Measurements from ENCODE around the gene PRSS16.
"Not testable (repeated sequence)": the region's sequence is repeated elsewhere in the genome, so short reads cannot be mapped to it uniquely, and the experiment has no call there.

The PRSS16 gene, protein sequence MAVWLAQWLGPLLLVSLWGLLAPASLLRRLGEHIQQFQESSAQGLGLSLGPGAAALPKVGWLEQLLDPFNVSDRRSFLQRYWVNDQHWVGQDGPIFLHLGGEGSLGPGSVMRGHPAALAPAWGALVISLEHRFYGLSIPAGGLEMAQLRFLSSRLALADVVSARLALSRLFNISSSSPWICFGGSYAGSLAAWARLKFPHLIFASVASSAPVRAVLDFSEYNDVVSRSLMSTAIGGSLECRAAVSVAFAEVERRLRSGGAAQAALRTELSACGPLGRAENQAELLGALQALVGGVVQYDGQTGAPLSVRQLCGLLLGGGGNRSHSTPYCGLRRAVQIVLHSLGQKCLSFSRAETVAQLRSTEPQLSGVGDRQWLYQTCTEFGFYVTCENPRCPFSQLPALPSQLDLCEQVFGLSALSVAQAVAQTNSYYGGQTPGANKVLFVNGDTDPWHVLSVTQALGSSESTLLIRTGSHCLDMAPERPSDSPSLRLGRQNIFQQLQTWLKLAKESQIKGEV

DNA sequence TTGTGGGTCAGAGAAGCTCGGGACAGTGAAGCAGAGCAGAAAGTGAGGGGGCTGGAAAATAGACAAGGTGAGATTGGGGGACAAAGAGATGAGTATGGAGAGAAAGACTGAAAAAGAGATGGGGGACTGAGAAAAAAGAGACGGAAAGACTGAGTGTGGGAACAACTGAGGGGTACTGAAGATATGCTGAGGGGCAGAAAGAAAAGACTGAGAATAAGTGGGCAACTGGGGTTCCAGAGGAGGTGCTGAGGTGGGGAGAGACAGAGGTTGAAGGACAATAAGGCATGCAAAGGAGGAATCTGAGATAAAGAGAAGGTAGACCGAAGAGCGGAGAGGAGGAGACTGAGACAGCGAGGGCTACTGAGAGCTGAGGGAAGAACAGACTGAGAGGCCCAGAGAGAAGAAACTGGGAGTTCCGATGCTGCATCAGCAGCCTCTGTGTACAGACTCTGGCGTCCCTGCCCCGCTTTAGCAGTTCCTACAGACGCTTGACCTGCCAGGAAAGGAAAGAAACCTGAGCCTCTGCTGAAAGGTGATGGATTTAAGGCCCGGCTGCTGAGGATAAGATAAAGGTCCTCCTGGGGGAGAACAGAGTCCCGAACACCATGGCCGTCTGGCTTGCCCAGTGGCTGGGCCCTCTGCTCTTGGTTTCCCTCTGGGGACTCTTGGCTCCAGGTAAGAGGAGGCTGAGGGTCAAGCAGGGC lies at the start of gene PRSS16:
PRSS16 (plus strand) TSS at position 569 of the 704 bp plus-strand sequence; CDS start at position 606, 37 bp downstream.
- DNase-seq: no peak

GRCh38 chr6:27205375-27206278 lies 41.9 kb upstream of the PRSS16 start:
- peak in 1 of 2 donors; percentile 18 for DNase-seq

DNA sequence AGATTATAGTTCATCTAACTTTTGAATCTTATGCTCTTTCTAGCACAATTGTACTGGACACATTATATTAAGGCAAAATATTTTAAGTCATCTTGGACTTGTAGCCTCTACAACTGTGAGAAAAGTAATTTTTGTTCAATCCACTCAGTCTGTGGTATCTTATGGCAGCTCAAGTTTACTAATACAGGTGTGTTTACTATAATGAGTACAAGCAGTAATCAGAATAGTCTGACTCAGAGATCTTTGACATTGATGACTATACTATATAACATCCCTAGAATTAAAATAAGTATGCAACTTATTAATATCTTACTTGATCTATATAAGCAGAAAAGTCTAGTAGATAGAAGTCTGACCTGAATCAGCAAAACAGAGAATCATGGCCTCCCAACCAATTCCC lies 40.7 kb upstream of the PRSS16 start:
- no peak for DNase-seq

DNA sequence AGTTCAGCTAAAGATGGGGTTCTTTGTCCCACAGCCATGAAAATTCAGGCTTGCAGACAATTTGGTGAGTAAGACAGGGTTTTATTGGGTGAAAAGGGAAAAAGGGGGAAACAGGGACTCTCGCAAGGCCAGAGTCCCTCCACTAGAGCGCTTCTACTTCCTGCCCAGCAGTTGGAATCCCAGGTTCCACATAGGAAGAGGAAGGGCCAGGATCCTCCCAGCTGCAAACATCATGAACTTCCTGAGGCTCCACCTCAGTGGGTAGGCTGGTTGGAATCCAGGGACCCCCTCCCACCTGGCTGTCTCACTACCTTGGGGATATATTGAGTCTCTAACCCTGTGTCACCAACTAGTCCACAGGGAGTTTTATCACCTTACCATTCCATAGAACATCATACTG lies 39.5 kb upstream of the PRSS16 start:
- no peak for DNase-seq

DNA sequence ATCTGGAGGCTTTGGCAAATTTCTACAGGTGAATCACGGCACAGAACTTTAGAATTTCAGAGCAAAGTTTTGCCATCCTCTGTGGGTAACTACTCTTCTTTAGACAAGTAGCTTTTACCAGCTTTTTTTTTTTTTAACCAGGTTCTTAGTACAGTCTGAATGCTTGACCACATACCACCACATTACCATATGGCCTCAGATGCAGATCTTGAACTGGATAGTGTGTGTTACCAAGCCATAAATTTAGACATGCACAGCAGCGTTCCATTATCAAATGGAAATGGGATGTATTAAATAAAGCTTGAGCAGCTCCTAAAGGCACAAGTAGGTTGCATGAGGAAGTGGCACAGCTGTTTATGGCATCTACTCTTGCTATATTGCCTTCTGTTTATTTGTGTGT lies 38.3 kb upstream of the PRSS16 start:
- no peak for DNase-seq

DNA sequence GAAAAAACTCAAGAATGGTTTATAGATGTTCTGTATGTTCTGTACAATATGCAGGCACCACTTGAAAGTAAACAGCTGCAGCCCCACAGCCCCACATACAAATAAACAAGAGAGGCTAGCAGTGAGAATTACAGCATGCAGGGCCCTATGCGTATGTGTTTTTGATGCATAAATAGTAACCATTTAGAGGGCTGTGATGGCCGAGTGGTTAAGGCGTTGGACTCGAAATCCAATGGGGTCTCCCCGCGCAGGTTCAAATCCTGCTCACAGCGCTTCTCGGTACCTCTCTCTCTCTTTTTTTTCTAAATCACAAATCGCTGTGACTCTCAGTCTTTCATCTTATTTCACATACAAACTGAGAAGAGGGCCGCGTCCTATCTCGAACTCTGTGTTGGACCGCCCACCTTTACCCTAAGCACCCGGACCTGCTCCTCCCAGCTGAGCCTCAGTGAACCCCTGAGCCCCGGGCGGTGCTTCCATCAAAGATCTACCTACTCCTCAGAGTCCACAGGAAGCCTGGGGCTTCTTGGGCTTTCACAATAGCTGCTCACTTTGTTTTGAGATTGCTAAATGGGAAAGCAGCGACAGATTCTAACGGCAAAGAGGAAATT lies 37.7 kb upstream of the PRSS16 start:
- DNase-seq: no peak

- DNase-seq: peak in 1 of 2 donors; percentile 11
Observed at GRCh38 chr6:27213091-27213517, 34.4 kb upstream of the PRSS16 start.

GRCh38 chr6:27213544-27214125 lies 33.9 kb upstream of the PRSS16 start:
- peak in 1 of 2 donors; percentile 10 for DNase-seq

DNA sequence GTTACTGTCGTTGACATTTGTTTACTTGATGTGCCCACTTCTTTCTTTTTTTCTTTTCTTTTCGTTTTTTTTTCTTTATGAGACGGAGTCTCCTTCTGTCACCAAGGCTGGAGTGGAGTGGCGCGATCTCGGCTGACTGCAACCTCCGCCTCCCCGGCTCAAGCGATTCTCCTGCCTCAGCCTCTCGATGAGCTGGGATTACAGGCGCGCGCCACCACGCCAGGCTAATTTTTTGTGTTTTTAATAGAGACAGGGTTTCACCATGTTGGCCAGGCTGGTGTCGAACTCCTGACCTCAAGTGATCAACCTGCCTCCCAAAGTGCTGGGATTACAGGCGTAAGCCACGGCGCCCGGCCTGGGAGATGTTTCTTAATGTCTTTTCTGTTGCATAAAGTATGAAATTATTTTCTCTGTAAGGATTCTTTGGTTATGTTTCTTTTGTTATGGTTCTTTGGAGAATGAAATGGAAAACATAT lies 33.3 kb upstream of the PRSS16 start:
- DNase-seq: no peak

DNA sequence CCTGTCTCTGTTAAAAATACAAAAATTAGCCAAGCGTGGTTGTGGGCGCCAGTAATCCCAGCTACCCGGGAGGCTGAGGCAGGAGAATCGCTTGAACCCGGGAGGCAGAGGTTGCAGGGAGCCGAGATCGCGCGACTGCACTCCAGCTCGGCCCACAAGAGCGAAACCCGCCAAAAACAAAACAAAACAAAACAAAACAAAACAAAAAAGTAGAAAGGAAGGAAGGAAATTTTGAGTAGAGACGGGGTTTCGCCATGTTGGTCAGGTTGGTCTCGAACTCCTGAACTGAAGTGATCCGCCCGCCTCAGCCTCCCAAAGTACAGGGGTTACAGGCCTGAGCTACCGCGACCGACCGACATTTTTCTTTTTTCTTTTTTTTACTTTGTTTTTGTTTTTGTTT lies 30.6 kb upstream of the PRSS16 start:
- DNase-seq: no peak

GRCh38 chr6:27222971-27223370 lies 24.5 kb upstream of the PRSS16 start:
- DNase-seq: not testable (repeated sequence)

DNA sequence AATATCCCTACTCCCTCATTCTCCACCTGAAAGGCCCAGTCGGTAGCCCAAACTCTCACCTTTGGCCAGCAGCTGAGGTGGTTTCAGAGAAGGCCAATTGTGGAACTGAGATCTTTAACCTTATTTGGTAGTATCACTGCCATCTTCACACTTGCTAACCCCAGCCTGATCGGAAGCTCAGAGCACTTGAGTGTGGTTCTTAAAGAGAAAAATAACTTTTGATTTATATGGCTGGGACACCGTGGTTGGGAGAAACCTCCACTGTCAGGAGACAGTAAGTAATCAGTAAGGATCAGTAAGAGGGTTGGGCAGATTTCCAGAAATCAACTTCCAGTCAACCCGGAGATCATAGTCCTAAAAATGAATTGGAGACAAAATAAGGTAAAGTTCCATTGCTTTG lies 22.8 kb upstream of the PRSS16 start:
- no peak for DNase-seq

DNA sequence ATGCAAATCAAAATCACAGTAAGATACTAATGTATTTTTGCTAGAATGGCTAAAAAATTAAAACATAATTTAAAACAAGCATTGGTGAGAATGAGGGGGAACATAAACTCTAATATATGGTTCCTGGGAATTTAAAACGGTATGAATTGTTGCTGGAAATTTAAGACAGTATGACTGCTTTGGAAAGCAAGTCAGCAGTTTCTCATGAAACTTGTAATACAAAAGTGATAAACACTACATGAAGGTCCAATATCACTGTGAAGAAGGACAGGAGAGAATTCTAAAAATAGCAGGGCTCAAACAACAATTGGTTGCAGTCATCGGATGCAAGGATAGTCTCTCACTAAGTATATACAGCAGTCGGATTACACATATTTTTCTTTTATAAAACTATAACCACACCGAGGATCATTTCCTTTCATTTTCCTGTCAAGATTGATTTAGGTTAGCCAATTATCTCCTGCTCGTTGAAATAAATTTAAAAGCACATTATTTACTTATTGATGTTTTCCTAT lies 18.5 kb upstream of the PRSS16 start:
- DNase-seq: no peak

DNA sequence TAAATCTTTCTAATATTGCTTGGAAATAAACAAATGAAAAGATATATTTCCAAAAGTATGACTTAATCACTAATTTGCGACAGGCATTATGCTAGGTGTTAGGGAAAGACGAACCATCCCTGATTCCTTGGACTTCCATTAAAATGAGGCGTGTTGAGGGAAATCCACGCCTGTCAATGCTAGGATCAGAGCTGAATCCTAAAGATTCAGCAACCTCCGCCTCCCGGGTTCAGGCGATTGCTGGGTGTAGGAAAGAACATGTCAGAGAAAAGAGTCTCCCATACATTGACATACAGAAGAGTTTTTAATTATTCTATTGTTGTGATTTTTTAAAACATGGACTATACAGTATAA lies 16.8 kb upstream of the PRSS16 start:
- no peak for DNase-seq

DNA sequence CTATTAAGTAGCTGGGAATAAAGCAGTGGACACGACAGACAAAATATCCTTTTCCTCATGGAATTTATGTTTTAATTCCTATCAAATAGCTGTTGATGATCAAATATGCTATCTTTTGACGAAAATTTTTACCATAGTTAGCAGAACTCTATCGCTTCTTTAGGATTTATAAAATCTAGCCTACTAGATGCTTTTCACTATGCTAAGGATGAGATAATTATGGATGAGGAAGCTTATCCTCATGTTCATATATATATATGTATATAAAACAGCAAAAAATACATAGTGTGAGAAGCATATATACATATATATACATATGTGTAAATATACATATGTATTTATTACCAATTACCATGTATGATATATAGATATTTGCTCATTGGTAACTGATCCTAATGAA lies 12.9 kb upstream of the PRSS16 start:
- no peak for DNase-seq

DNA sequence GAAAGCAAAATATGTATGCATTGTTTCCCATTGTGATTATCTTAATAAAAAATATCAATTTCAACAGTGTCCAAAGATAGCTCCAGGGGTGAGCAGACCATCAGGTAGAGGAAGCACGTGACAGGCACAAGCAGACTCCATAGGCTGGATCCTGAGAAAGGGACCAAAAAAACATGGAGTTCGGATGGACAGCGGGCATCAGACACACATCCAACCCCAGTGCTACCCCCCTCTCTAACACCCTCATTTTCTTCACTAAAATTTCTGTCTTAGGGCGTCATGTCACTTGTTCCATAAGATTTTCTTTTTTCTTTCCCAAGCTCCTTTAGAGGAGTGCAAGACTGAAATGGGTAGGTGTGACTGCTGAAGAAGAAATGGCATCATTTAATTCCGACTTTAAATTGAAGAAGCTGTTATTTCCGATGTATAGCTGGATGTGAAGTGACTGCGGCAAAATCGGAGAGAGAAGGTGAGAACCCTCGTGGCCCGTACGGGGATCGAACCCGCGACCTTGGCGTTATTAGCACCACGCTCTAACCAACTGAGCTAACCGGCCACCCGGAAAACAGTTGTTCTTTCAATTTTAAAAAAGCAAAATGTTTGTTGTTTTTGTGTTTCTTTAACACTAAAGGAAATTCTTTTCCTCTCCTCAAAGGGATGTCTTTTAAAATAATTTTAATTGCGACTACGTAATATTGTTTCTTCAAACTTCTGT lies 10.3 kb upstream of the PRSS16 start:
- DNase-seq: peak; percentile 57 to 61

- no peak for DNase-seq
Observed at GRCh38 chr6:27238010-27238983, 9.2 kb upstream of the PRSS16 start.

DNA sequence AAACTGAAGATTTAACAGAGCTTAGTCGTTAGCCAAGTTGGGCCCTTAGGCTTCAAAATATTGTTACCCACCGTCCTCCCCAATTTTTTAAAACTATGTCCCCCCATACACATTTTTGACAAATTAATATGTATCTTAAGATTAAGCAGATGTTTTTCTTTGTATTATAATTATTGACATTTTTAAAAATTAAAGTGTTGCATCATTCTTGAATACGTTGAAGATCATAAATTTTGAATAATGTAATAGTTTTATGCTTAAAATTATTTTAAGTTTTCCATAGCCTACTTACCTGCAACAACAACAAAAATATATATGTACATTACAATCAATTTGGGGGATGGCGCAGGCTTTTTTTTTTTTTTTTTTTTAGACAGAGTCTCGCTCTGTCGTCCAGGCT lies 8.2 kb upstream of the PRSS16 start:
- DNase-seq: no peak

- DNase-seq: no peak
Observed at GRCh38 chr6:27241443-27241842, 6.1 kb upstream of the PRSS16 start.
